SK-N-MC (cell line): Measurements from ENCODE around the gene ZWILCH.

Source experiments
- EZH2 ChIP-seq: fragments of 200-600 bp; sonication (generic); IDR thresholded peaks from one replicate; pipeline ENCODE4 v1.6.1; 2017; ENCODE audit warnings: antibody characterized with exemption
- FOXP2 ChIP-seq: optimal IDR thresholded peaks from 2 replicates; pipeline ENCODE3; 2011; ENCODE audit warnings: mild to moderate bottlenecking, moderate library complexity; ENCODE audit not compliant: insufficient read depth; ENCODE audit errors: extremely low read length, control extremely low read depth
- POLR2AphosphoS5 ChIP-seq: IDR thresholded peaks from 2 replicates; pipeline ENCODE4 v1.6.1; 2012; ENCODE audit warnings: mild to moderate bottlenecking, low read depth, low read length, borderline replicate concordance

DNA sequence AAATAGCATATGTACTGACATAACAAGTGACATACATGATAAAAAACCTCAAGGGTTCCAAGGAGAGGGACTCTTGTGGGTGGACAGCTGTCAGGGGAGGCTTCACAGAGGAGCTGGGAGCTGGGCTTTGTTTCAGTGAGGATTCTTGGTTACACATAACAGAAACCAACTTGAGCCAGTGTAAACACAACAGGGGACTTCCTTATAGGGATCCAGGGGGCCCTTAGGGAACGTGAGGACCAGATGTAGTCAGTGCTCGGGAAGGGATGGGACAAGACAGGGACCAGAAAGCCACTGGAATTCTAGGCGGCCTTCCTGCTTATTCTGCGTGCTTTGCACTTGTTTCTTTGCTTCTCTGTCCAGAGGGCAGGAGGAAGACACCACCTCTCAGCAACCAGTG is 42.5 kb upstream of the ZWILCH start:
- TF ChIP-seq POLR2AphosphoS5 (no peak), EZH2 (no peak), FOXP2 (no peak)
